Astrocyte (in vitro differentiated cells and primary cell): ENCODE results near the gene ZGPAT. TPM values are rescaled to one million over a fixed set of nuclear protein-coding genes. Genes with fewer than 3 reads are reported as not detected.

Experiments
- DNase-seq: peaks from one replicate; pipeline ENCODE4 v3.0.0-alpha.2; 2010; ENCODE audit warnings: low read depth
- FAIRE-seq: peaks from 2 replicates; lab custom pipeline; 2011; peaks lifted over from hg19 to GRCh38; lab: Jason Lieb, UNC
- H2AFZ ChIP-seq: 2 replicates; pipeline ENCODE4 v1.6.0; 2012; ENCODE audit warnings: low read depth, low read length, inconsistent platforms
- H3K27ac ChIP-seq: 2 replicates; pipeline ENCODE4 v1.5.1; 2011; ENCODE audit warnings: low read depth, low read length, inconsistent platforms
- H3K27me3 ChIP-seq: 2 replicates; pipeline ENCODE4 v1.6.0; 2011; ENCODE audit warnings: low read length, inconsistent platforms; ENCODE audit not compliant: insufficient read depth
- H3K36me3 ChIP-seq: 2 replicates; pipeline ENCODE4 v1.5.1; 2011; ENCODE audit warnings: low read length, inconsistent platforms; ENCODE audit not compliant: insufficient read depth
- H3K4me1 ChIP-seq: 2 replicates; pipeline ENCODE4 v1.5.1; 2011; ENCODE audit warnings: low read length, inconsistent platforms; ENCODE audit not compliant: insufficient read depth
- H3K4me2 ChIP-seq: 2 replicates; pipeline ENCODE4 v1.6.0; 2012; ENCODE audit warnings: low read length, inconsistent platforms
- H3K4me3 ChIP-seq: 2 replicates; pipeline ENCODE4 v1.5.1; 2011; ENCODE audit warnings: low read depth, mild to moderate bottlenecking, low read length, inconsistent platforms; ENCODE audit not compliant: insufficient read depth
- H3K79me2 ChIP-seq: 2 replicates; pipeline ENCODE4 v1.6.0; 2012; ENCODE audit warnings: mild to moderate bottlenecking, low read length, inconsistent platforms; ENCODE audit not compliant: insufficient read depth
- H3K9ac ChIP-seq: 2 replicates; pipeline ENCODE4 v1.6.0; 2012; ENCODE audit warnings: mild to moderate bottlenecking, low read length, inconsistent platforms
- H3K9me3 ChIP-seq: 2 replicates; pipeline ENCODE4 v1.5.1; 2012; ENCODE audit warnings: low read depth, mild to moderate bottlenecking, low read length, inconsistent platforms; ENCODE audit not compliant: insufficient read depth
- H4K20me1 ChIP-seq: 2 replicates; pipeline ENCODE4 v1.6.0; 2012; ENCODE audit warnings: low read length, inconsistent platforms; ENCODE audit not compliant: insufficient read depth
- H3K27ac Mint-ChIP-seq: one replicate; pipeline ENCODE4 v1.8.0; 2021; ENCODE audit warnings: mild to moderate bottlenecking, mixed read lengths; ENCODE audit not compliant: unreplicated experiment
- H3K27me3 Mint-ChIP-seq: one replicate; pipeline ENCODE4 v1.8.0; 2021; ENCODE audit warnings: low read depth, mixed read lengths; ENCODE audit not compliant: unreplicated experiment
- H3K36me3 Mint-ChIP-seq: one replicate; pipeline ENCODE4 v1.8.0; 2021; ENCODE audit warnings: low read depth, mixed read lengths; ENCODE audit not compliant: unreplicated experiment
- H3K4me1 Mint-ChIP-seq: one replicate; pipeline ENCODE4 v1.8.0; 2021; ENCODE audit warnings: low read depth, mixed read lengths; ENCODE audit not compliant: unreplicated experiment
- H3K4me3 Mint-ChIP-seq: one replicate; pipeline ENCODE4 v1.8.0; 2021; ENCODE audit warnings: mild to moderate bottlenecking, moderate library complexity, mixed read lengths; ENCODE audit not compliant: unreplicated experiment
- H3K9me3 Mint-ChIP-seq: one replicate; pipeline ENCODE4 v1.8.0; 2021; ENCODE audit warnings: mild to moderate bottlenecking, mixed read lengths; ENCODE audit not compliant: unreplicated experiment
- CTCF ChIP-seq: IDR thresholded peaks from 2 replicates; pipeline ENCODE4 v1.5.1; 2011; ENCODE audit warnings: low read depth, mild to moderate bottlenecking, inconsistent platforms, low read length, moderate library complexity; ENCODE audit not compliant: insufficient read depth
- EZH2 ChIP-seq: IDR thresholded peaks from 2 replicates; pipeline ENCODE4 v1.6.1; 2012; ENCODE audit warnings: mild to moderate bottlenecking, low read length, inconsistent platforms; ENCODE audit not compliant: insufficient read depth
- total RNA-seq: library from RNA; stranded (reverse); gene quantifications from 2 replicates; pipeline ENCODE4 v1.2.1, GENCODE V29; 2021

The ZGPAT gene
- total RNA-seq, 1 donor from 2014 or later: 24.8 TPM

DNA sequence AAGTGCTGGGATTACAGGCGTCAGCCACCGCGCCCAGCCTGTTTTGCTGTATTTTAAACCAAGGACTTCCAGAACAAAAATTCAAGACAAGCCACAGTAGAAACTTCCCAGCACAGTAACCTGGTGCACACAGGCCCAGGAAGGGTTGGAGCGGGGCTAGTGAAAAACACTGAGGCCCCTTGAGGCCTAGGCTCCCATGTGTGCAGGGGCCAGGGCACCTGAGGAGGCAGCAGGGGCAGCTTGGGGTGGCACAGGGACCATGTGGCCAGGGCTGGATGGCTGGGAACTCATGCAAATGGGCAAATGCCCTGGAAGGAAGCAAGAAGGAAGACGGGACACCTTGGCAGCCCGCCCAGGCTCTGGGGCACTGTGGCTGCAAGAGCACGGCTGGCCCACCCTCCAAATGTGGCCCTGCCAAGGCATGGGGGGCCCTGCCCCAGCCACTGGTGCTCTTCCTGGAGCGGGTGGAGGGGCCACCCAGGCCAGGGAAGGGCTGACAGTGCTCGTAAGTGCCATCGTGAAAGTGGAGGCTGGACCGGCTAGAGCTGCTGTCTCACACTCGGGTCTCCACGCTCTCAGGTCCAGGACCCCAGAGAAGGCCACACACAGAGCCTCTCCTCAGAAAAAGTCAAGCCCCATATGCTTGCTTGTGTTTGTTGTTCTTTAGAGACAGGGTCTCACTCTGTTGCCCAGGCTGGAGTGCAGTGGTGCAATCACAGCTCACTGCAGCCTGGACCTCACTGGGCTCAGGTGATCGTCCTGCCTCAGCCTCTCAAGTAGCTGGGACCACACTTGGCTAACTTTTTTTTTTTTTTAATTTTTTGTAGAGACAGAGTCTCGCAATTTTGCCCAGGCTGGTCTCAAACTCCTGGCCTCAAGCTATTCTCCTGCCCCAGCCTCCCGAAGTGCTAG, 42.0 kb downstream of the ZGPAT start:
- Histone ChIP-seq H3K79me2 (no peaks in the 10 kb centered on the region), H4K20me1 (peaks cover 3% of the 10 kb centered on the region), H3K4me3 (no peak overlapping the region), H3K27me3 (no peaks in the 10 kb centered on the region), H3K9ac (no peak overlapping the region), H3K4me1 (no peaks in the 10 kb centered on the region), H3K9me3 (no peaks in the 10 kb centered on the region), H3K4me2 (no peak overlapping the region), H3K36me3 (no peaks in the 10 kb centered on the region), H3K27ac (no peak overlapping the region), H2AFZ (no peak overlapping the region)
- Mint-ChIP-seq H3K4me1 (peaks cover 4% of the 10 kb centered on the region), H3K36me3 (peaks cover 6% of the 10 kb centered on the region), H3K27ac (no peak overlapping the region), H3K27me3 (no peaks in the 10 kb centered on the region), H3K9me3 (no peaks in the 10 kb centered on the region), H3K4me3 (no peak overlapping the region)
- FAIRE-seq: no peak
- TF ChIP-seq EZH2 (no peak), CTCF (no peak)
- no peak for DNase-seq

- Mint-ChIP-seq H3K4me3 (no peak overlapping the region), H3K27ac (no peak overlapping the region), H3K9me3 (no peaks in the 10 kb centered on the region), H3K36me3 (peaks cover 4% of the 10 kb centered on the region), H3K27me3 (no peaks in the 10 kb centered on the region), H3K4me1 (peaks cover 4% of the 10 kb centered on the region)
- Histone ChIP-seq H3K36me3 (no peaks in the 10 kb centered on the region), H3K27ac (no peak overlapping the region), H3K4me1 (no peaks in the 10 kb centered on the region), H3K4me3 (no peak overlapping the region), H4K20me1 (peaks cover 3% of the 10 kb centered on the region), H3K4me2 (no peak overlapping the region), H3K27me3 (no peaks in the 10 kb centered on the region), H2AFZ (no peak overlapping the region), H3K79me2 (no peaks in the 10 kb centered on the region), H3K9ac (no peak overlapping the region), H3K9me3 (no peaks in the 10 kb centered on the region)
- TF ChIP-seq CTCF: no peak
- TF ChIP-seq EZH2: no peak
- DNase-seq (no peak), FAIRE-seq (no peak)
Measured at GRCh38 chr20:63750807-63751470, 43.1 kb downstream of the ZGPAT start.
